ENCODE data around the gene USH1C.

USH1C gene

GRCh38 chr11:17590463-17590862 is 46.2 kb upstream of the USH1C start:
- no peaks in the 10 kb centered on the region for H3K9me3 ChIP-seq (replicated peaks; ENCODE audit: insufficient read depth, low read length)
- no peaks in the 10 kb centered on the region for H4K20me1 ChIP-seq (ENCODE audit: insufficient read depth, low read length)
- H3K4me1 ChIP-seq (ENCODE audit: low read length), result no peaks in the 10 kb centered on the region
- H3K27me3 ChIP-seq (replicated peaks; ENCODE audit: insufficient read depth, low read length), result peaks cover 10% of the 10 kb centered on the region; the same call in 1 of the 2 replicates
- no peak for TF ChIP-seq EZH2phosphoT487 (IDR thresholded peaks at IDR 0.05; ENCODE audit: low read length)
- no peak for TF ChIP-seq CTCF (IDR thresholded peaks at IDR 0.05; ENCODE audit: low read length)
- no peak for TF ChIP-seq EZH2 (optimal IDR thresholded peaks at IDR 0.05; ENCODE audit: low read depth, low read length)
- no peaks in the 10 kb centered on the region for H3K79me2 ChIP-seq (ENCODE audit: low read length)
- H3F3A ChIP-seq (ENCODE audit: insufficient read depth, low read length), result no peaks in the 10 kb centered on the region
- no peaks in the 10 kb centered on the region for H3K36me3 ChIP-seq (replicated peaks; ENCODE audit: insufficient read depth, low read length)
- H3K9me2 ChIP-seq (replicated peaks; ENCODE audit: insufficient read depth, low read length), result no peaks in the 10 kb centered on the region
- no peak overlapping the region for H3K9ac ChIP-seq (ENCODE audit: low read length)
- no peak overlapping the region for H3K4me3 ChIP-seq (ENCODE audit: low read length)
- no peak overlapping the region for H3K4me2 ChIP-seq (ENCODE audit: low read depth, low read length)
- no peak overlapping the region for H3K27ac ChIP-seq (ENCODE audit: low read length)
- DNase-seq, result no peak
- no peak overlapping the region for H2AFZ ChIP-seq (ENCODE audit: low read length)

DNA sequence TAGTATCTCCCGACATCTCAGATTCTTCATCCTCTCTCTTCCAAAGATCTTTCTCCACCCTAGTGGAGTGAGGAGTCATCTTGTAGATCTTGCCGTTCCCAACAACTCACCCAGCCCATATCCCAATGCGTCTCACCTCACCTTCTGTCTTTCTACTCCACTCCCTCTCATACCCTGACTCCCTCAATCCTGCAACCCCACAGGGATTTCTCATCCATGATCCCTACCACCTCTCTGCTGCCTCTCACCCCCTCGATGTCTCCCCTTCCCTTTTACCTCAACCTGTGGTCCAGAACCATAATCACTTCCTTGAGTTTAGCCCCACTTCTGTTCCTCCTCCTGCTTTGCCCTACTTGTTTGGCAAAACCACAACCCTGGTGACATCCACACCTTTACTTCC is 44.5 kb upstream of the USH1C start:
- Histone ChIP-seq H3K36me3 (replicated peaks; ENCODE audit: insufficient read depth, low read length) (no peaks in the 10 kb centered on the region), H2AFZ (ENCODE audit: low read length) (no peak overlapping the region), H3F3A (ENCODE audit: insufficient read depth, low read length) (no peaks in the 10 kb centered on the region), H3K4me3 (ENCODE audit: low read length) (no peak overlapping the region), H4K20me1 (ENCODE audit: insufficient read depth, low read length) (no peaks in the 10 kb centered on the region), H3K27me3 (replicated peaks; ENCODE audit: insufficient read depth, low read length) (peaks cover 10% of the 10 kb centered on the region; the same call in 1 of the 2 replicates), H3K79me2 (ENCODE audit: low read length) (no peaks in the 10 kb centered on the region), H3K4me2 (ENCODE audit: low read depth, low read length) (no peak overlapping the region), H3K27ac (ENCODE audit: low read length) (no peak overlapping the region), H3K9ac (ENCODE audit: low read length) (no peak overlapping the region), H3K9me3 (replicated peaks; ENCODE audit: insufficient read depth, low read length) (no peaks in the 10 kb centered on the region), H3K4me1 (ENCODE audit: low read length) (no peaks in the 10 kb centered on the region), H3K9me2 (replicated peaks; ENCODE audit: insufficient read depth, low read length) (no peaks in the 10 kb centered on the region)
- DNase-seq, result no peak
- TF ChIP-seq EZH2 (optimal IDR thresholded peaks at IDR 0.05; ENCODE audit: low read depth, low read length) (no peak), EZH2phosphoT487 (IDR thresholded peaks at IDR 0.05; ENCODE audit: low read length) (no peak), CTCF (IDR thresholded peaks at IDR 0.05; ENCODE audit: low read length) (no peak)

GRCh38 chr11:17588166-17588565 is 44.0 kb upstream of the USH1C start:
- H3K9ac ChIP-seq (ENCODE audit: low read length), result no peak overlapping the region
- no peak overlapping the region for H3K4me2 ChIP-seq (ENCODE audit: low read depth, low read length)
- H3K36me3 ChIP-seq (replicated peaks; ENCODE audit: insufficient read depth, low read length), result no peaks in the 10 kb centered on the region
- H3K4me1 ChIP-seq (ENCODE audit: low read length), result no peaks in the 10 kb centered on the region
- H4K20me1 ChIP-seq (ENCODE audit: insufficient read depth, low read length), result no peaks in the 10 kb centered on the region
- H3K27ac ChIP-seq (ENCODE audit: low read length), result no peak overlapping the region
- no peak overlapping the region for H2AFZ ChIP-seq (ENCODE audit: low read length)
- H3K79me2 ChIP-seq (ENCODE audit: low read length), result no peaks in the 10 kb centered on the region
- TF ChIP-seq CTCF (IDR thresholded peaks at IDR 0.05; ENCODE audit: low read length), result no peak
- no peak for TF ChIP-seq EZH2 (optimal IDR thresholded peaks at IDR 0.05; ENCODE audit: low read depth, low read length)
- TF ChIP-seq EZH2phosphoT487 (IDR thresholded peaks at IDR 0.05; ENCODE audit: low read length), result no peak
- no peak overlapping the region for H3K4me3 ChIP-seq (ENCODE audit: low read length)
- no peak for DNase-seq
- H3K9me3 ChIP-seq (replicated peaks; ENCODE audit: insufficient read depth, low read length), result no peaks in the 10 kb centered on the region
- no peaks in the 10 kb centered on the region for H3F3A ChIP-seq (ENCODE audit: insufficient read depth, low read length)
- H3K9me2 ChIP-seq (replicated peaks; ENCODE audit: insufficient read depth, low read length), result no peaks in the 10 kb centered on the region
- peaks cover 10% of the 10 kb centered on the region; the same call in 1 of the 2 replicates for H3K27me3 ChIP-seq (replicated peaks; ENCODE audit: insufficient read depth, low read length)

Data from MM.1S (cell line).